LNCAP (cell line): ENCODE results near the gene KIF26A.

ENCODE experiments used
- CTCF ChIP-seq: fragments of 450-650 bp; IDR thresholded peaks from 2 replicates; pipeline ENCODE4 v1.5.1; 2017; ENCODE audit warnings: mild to moderate bottlenecking

The KIF26A gene

GRCh38 chr14:104220215-104221070, 82.1 kb downstream of the KIF26A start:
- TF ChIP-seq CTCF: no peak

GRCh38 chr14:104221071-104221625, 82.8 kb downstream of the KIF26A start:
- TF ChIP-seq CTCF: no peak

GRCh38 chr14:104221636-104222369, 83.4 kb downstream of the KIF26A start:
- no peak for TF ChIP-seq CTCF

DNA sequence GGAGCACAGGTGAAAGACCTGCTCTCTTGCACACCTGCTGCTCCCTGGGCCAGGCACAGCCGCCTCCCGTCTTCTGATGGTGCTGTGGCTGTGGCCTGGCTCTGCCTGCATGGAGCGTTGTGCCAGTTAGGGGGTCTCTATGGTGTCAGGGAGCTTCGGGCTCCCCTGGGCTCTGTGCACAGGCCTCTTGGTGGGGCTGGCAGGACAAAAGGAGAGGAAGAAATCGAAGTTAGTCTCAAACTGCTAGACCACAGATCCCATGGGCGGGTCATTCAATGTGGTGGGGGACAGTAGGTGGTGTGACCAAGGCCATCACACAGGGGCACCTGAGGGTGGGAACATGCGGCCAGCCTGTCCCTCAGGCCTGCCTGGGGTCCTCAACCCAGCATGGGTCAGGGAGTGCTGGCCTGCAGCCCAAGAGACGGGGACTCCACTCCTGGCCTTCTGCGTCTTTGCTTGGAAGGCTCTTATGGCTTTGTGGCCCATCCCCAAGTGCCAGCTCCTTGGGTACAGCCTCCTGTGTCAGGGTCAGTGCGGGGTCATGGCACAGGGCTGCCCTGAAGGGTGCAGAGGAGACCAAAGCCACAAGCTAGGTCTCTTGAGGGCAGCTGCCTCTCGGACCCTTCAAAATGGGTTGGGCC, 84.1 kb downstream of the KIF26A start:
- no peak for TF ChIP-seq CTCF

- no peak for TF ChIP-seq CTCF
These were observed 85.0 kb downstream of the KIF26A start for GRCh38 chr14:104223101-104224041.

DNA sequence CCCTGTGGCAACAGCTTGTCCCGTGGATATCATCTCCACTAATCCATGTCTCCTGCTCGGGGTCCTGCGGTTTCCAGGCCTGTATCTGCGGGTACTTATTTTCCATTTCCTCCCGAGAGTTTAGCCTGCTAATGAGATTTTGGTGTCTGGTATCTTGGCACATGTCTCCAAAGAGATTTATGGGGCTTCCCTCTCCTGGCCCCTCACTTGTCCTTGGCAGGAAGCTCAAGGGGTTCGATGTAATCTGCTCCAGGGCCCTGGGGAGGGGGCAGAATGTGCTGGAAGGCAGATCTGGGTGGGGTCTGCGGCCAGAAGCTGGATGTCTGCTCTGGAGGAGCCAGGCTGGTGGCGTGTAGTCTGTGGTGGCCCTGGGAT, 85.7 kb downstream of the KIF26A start:
- no peak for TF ChIP-seq CTCF
